Measurements from ENCODE around the gene NOP14. TPM values are rescaled to one million over a fixed set of nuclear protein-coding genes. Genes with fewer than 3 reads are reported as not detected.

Gene NOP14
- total and polyA plus RNA-seq, 2 experiments from 2014 or later: 29.9 to 38.7 TPM

- Histone ChIP-seq H3K27me3 (ENCODE audit: insufficient read depth) (no peaks in the 10 kb centered on the region), H3K36me3 (ENCODE audit: insufficient read depth) (peaks cover 39% of the 10 kb centered on the region), H3K9me2 (ENCODE audit: insufficient read depth) (0 out of 2 replicates have a peak, but pooled peaks cover 3% of the 10 kb centered on the region), H3K4me2 (no peak overlapping the region), H3K27ac (ENCODE audit: low read depth) (no peak overlapping the region), H2AFZ (no peak overlapping the region), H4K20me1 (replicated peaks; ENCODE audit: insufficient read depth) (no peaks in the 10 kb centered on the region), H3K79me2 (replicated peaks; ENCODE audit: insufficient read depth) (no peaks in the 10 kb centered on the region), H3K4me1 (ENCODE audit: insufficient read depth) (no peaks in the 10 kb centered on the region), H3F3A (replicated peaks; ENCODE audit: low read depth) (0 out of 2 replicates have a peak, but pooled peaks cover 3% of the 10 kb centered on the region), H3K4me3 (no peak overlapping the region)
- TF ChIP-seq CREB1 (CRISPR knock-in tag; IDR thresholded peaks at IDR 0.05; ENCODE audit: low read depth): no peak
- no peak for TF ChIP-seq CTCF (conservative IDR thresholded peaks at IDR 0.05; ENCODE audit: low read depth in 2 of 2)
- no peak for TF ChIP-seq ETS1 (IDR thresholded peaks at IDR 0.05)
- no peak for TF ChIP-seq ZNF331 (CRISPR knock-in tag; IDR thresholded peaks at IDR 0.05; ENCODE audit: low read depth)
- Mint-ChIP-seq H3K9me3 (no peaks in the 10 kb centered on the region), H3K27ac (no peak overlapping the region), H3K27me3 (ENCODE audit: insufficient read depth, low read depth, poor library complexity) (no peaks in the 10 kb centered on the region), H3K36me3 (ENCODE audit: low read depth) (peaks cover 70% of the 10 kb centered on the region), H3K4me1 (no peaks in the 10 kb centered on the region), H3K4me3 (no peak overlapping the region)
- DNase-seq (ENCODE audit: low spot score) (no peak), ATAC-seq (no peak)
Measured at GRCh38 chr4:2898001-2898400, 65.2 kb downstream of the NOP14 start.

GRCh38 chr4:2893772-2894171 is 69.4 kb downstream of the NOP14 start:
- peaks cover 40% of the 10 kb centered on the region for H3K36me3 Mint-ChIP-seq (ENCODE audit: low read depth)
- no peaks in the 10 kb centered on the region for H3K4me1 Mint-ChIP-seq
- no peaks in the 10 kb centered on the region; the same call in none of the 2 replicates for H4K20me1 ChIP-seq (replicated peaks; ENCODE audit: insufficient read depth)
- no peaks in the 10 kb centered on the region for H3K4me1 ChIP-seq (ENCODE audit: insufficient read depth)
- H3K9me2 ChIP-seq (ENCODE audit: insufficient read depth): no peaks in the 10 kb centered on the region
- DNase-seq (ENCODE audit: low spot score) (no peak), ATAC-seq (no peak)
- no peak overlapping the region for H3K4me3 Mint-ChIP-seq
- H3K27me3 Mint-ChIP-seq (ENCODE audit: insufficient read depth, low read depth, poor library complexity): no peaks in the 10 kb centered on the region
- no peak overlapping the region for H3K27ac Mint-ChIP-seq
- no peak overlapping the region for H3K4me2 ChIP-seq
- H3K9me3 Mint-ChIP-seq: no peaks in the 10 kb centered on the region
- no peaks in the 10 kb centered on the region for H3K27me3 ChIP-seq (ENCODE audit: insufficient read depth)
- H3K79me2 ChIP-seq (replicated peaks; ENCODE audit: insufficient read depth): 0 out of 2 replicates have a peak, but pooled peaks cover 8% of the 10 kb centered on the region
- no peak overlapping the region for H2AFZ ChIP-seq
- H3K4me3 ChIP-seq: no peak overlapping the region
- H3F3A ChIP-seq (replicated peaks; ENCODE audit: low read depth): 0 out of 2 replicates have a peak, but pooled peaks cover 3% of the 10 kb centered on the region
- H3K36me3 ChIP-seq (ENCODE audit: insufficient read depth): peaks cover 22% of the 10 kb centered on the region
- no peak overlapping the region for H3K27ac ChIP-seq (ENCODE audit: low read depth)
- no peak for TF ChIP-seq CREB1 (CRISPR knock-in tag; IDR thresholded peaks at IDR 0.05; ENCODE audit: low read depth)
- no peak for TF ChIP-seq EZH2phosphoT487 (IDR thresholded peaks at IDR 0.05; ENCODE audit: unreplicated experiment)
- TF ChIP-seq ZNF114 (CRISPR knock-in tag; IDR thresholded peaks at IDR 0.05): no peak
- TF ChIP-seq ZNF462 (CRISPR knock-in tag; IDR thresholded peaks at IDR 0.05): no peak
- TF ChIP-seq POLR2AphosphoS5 (IDR thresholded peaks at IDR 0.05; ENCODE audit: low read depth): no peak
- TF ChIP-seq CTCF (conservative IDR thresholded peaks at IDR 0.05; ENCODE audit: low read depth in 2 of 2): no peak

Measured in GM23338 (cell line).